ENCODE measurements around the gene NPIPA7.
"Not testable (repeated sequence)": the region's sequence is repeated elsewhere in the genome, so short reads cannot be mapped to it uniquely, and the experiment has no call there.

The NPIPA7 gene

GRCh38 chr16:16417071-16417470, 38.1 kb downstream of the NPIPA7 start:
- DNase-seq (ENCODE audit: low read depth); H3K4me3 ChIP-seq (ENCODE audit: low read length): not testable (repeated sequence)

GRCh38 chr16:16417914-16418544, 39.1 kb downstream of the NPIPA7 start:
- H3K4me3 ChIP-seq (ENCODE audit: low read length); DNase-seq (ENCODE audit: low read depth): not testable (repeated sequence)

GRCh38 chr16:16420515-16420914, 41.6 kb downstream of the NPIPA7 start:
- not testable (repeated sequence) for H3K4me3 ChIP-seq (ENCODE audit: low read length); DNase-seq (ENCODE audit: low read depth)

- H3K4me3 ChIP-seq (ENCODE audit: low read length); DNase-seq (ENCODE audit: low read depth): not testable (repeated sequence)
These were observed 46.2 kb downstream of the NPIPA7 start for GRCh38 chr16:16425146-16425545.

- DNase-seq (ENCODE audit: low read depth); H3K4me3 ChIP-seq (ENCODE audit: low read length): not testable (repeated sequence)
These were observed 52.2 kb downstream of the NPIPA7 start for GRCh38 chr16:16431135-16431534.

GRCh38 chr16:16434711-16435110, 55.8 kb downstream of the NPIPA7 start:
- not testable (repeated sequence) for DNase-seq (ENCODE audit: low read depth); H3K4me3 ChIP-seq (ENCODE audit: low read length)

GRCh38 chr16:16441401-16441800, 62.5 kb downstream of the NPIPA7 start:
- H3K4me3 ChIP-seq (ENCODE audit: low read length); DNase-seq (ENCODE audit: low read depth): not testable (repeated sequence)

All from AG10803 (cell line).